GM12873 (cell line): ENCODE results near the gene PIGV.

Source experiments
- TF ChIP-seq, protein P1 (sequence below): IDR thresholded peaks from 2 replicates; pipeline ENCODE4 v1.5.1; 2012; ENCODE audit warnings: low read depth, mild to moderate bottlenecking, moderate library complexity, low read length, control low read depth; ENCODE audit not compliant: insufficient read depth; ENCODE audit errors: missing control alignments

Gene PIGV

DNA sequence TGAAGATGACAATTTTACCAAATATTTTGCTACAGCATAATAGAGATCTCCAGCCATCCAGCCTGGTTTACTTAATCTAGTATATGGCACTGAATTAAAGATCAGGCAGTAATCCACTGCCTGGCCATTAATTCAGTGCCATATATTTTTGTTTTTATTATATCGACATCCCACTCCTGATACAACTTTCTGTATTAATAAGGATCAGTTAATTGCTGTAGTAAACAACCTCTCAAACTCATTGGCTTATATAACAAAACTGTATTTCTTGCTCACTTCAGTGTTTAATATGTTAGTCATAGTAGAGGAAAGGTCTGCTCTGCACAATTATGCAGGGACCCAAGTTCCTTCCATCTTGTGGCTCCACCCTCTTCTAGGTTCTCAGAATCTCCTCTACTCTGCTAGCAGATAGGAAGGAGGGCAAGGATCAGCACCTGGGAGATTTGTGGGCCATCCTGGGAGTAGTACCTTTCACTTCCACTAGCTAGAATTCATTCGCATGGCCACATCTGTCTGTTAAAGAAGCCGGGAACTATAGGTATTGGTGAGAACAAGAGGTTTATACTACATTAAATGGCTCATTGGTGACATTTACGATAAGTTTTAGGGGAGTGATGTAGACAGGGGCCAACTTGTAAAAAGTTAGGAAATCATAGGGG lies 35.1 kb downstream of the PIGV start:
- TF ChIP-seq, protein P1, sequence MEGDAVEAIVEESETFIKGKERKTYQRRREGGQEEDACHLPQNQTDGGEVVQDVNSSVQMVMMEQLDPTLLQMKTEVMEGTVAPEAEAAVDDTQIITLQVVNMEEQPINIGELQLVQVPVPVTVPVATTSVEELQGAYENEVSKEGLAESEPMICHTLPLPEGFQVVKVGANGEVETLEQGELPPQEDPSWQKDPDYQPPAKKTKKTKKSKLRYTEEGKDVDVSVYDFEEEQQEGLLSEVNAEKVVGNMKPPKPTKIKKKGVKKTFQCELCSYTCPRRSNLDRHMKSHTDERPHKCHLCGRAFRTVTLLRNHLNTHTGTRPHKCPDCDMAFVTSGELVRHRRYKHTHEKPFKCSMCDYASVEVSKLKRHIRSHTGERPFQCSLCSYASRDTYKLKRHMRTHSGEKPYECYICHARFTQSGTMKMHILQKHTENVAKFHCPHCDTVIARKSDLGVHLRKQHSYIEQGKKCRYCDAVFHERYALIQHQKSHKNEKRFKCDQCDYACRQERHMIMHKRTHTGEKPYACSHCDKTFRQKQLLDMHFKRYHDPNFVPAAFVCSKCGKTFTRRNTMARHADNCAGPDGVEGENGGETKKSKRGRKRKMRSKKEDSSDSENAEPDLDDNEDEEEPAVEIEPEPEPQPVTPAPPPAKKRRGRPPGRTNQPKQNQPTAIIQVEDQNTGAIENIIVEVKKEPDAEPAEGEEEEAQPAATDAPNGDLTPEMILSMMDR, result no peak

DNA sequence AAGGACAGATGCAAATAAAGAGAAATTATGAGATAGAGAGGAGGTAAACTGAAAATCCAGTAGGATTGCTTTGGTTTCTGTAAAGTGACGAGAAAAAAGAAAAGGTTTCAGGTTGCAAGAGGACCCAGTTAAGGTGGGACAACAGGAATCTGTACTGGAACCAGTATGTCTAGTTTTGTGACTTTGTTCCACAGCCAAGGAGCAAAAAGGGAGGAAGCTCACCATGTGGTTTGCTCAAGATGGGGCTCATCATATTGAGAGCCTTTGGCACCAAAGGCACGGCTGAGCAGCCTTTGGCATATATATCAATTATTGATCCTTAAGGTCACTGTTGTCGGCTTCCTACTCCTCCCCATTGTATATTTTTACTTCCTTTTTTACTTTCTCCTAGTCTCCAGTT lies 37.0 kb downstream of the PIGV start:
- TF ChIP-seq, protein P1, result no peak

DNA sequence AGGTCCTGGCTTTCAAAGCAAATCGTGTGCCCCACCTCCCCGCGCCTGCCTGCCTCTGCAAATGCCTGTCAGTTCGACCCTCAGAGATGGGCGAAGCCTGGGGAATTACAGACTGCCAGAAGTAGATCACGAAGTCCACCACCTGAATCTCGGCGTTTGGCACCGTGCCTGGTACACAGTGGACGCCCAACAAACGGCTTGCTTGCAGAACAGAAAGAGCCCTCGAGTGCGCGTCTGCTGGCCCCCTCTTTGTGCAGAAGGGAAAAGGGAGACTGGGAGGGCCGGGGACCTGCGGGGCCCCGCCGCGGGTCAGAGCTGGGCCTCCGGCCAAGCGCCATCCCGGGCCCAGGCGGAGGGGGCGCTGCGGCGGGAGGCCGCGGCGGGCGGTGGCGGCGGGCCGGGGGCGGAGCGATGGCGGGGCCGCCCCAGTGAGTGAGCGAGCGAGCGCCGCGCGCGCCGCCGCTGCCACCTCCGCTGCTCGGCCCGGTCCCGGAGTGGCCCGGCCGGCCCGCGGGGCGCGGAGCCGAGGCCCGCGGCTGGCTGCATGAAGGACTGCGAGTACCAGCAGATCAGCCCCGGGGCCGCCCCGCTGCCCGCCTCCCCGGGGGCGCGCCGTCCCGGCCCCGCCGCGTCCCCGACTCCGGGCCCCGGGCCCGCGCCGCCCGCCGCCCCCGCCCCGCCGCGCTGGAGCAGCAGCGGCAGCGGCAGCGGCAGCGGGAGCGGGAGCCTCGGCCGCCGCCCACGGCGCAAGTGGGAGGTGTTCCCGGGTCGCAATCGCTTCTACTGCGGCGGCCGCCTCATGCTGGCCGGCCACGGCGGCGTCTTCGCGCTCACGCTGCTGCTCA lies 38.7 kb downstream of the PIGV start, which contains the start of gene ZDHHC18:
ZDHHC18 (plus strand) TSS at position 428 of the 845 bp plus-strand sequence; CDS start at position 545, 117 bp downstream.
- TF ChIP-seq, protein P1, result peak; percentile 56

DNA sequence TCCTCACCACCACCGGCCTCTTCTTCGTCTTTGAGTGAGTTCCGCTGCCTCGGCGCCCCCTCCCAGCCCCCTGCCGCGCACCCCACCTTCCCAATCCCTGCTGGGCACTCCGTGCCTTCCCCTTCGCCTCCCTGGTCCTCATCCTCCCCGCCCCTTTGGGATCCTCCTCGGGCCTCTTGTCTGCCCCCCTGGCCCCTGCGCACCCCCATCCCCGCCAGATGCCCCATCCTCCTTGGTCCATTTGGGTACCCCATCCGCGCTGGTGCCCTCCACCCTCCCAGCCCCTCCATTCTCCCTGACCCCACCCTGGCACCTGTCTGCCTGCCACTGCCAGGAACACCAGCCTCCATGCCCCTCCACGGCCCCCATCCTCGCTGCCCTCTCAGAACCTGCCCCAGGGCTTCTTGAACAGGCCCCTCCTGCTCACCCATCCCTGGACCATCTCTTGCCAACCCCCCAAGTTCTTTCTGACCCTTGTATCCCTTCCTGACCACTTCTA lies 39.4 kb downstream of the PIGV start:
- TF ChIP-seq, protein P1, result no peak

DNA sequence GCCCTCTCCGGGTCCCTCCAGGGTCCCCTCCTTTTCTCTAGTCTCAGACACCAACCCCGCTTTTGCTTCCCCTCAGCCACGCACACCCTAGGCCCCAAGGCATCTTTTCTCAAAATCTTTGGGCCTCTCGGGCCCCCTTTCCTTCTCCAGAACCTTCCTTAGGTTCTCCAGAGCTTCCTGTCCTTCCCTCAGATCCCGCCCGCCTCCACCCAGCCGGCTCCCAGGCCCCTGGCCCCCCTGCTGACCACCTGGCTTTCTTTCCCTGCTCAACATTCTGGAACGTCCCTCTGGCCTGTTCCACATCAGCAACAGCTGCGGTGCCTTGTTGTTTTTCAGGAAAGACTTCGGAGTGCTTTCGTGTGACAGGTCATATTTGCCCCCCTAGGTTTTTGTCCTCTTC lies 39.9 kb downstream of the PIGV start:
- TF ChIP-seq, protein P1, result no peak

DNA sequence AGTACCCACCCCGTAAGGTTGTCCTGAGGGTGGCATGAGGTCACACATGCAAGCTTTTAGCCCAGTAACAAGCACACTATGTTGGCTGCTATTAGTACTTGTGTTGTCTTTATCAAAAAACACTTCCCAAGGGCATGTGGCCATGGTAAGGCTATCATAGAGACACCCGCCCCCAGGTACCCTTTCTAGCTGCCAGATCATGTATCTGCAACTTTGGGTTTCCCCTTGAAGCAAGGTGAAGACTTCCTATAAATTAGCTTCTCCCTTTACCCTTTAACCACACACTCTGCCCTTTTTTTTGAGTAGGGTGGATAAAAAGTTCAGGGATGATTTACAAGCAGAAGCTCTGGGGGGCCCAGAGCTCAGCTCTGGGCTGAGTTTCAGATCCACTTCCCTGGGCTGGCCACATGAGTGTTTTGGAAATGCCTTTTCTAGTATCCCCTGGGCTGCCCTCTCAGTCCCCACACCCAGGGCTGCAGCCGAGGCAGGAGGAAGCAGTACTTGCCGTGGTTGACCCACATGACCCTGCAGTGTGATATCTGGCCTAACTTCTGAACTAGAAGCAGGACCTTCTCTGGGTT lies 40.8 kb downstream of the PIGV start:
- TF ChIP-seq, protein P1, result no peak
